GM12873 (cell line): ENCODE data around the gene VPS45.

Source experiments
- CTCF ChIP-seq: IDR thresholded peaks from 2 replicates; pipeline ENCODE4 v1.5.1; 2012; ENCODE audit warnings: low read depth, mild to moderate bottlenecking, moderate library complexity, low read length, control low read depth; ENCODE audit not compliant: insufficient read depth; ENCODE audit errors: missing control alignments

The VPS45 gene

GRCh38 chr1:150089846-150090520, 22.4 kb downstream of the VPS45 start:
- no peak for TF ChIP-seq CTCF

GRCh38 chr1:150092180-150092791, 24.7 kb downstream of the VPS45 start:
- TF ChIP-seq CTCF: no peak

GRCh38 chr1:150093805-150094204, 26.2 kb downstream of the VPS45 start:
- TF ChIP-seq CTCF: no peak

- TF ChIP-seq CTCF: no peak
These were observed 27.2 kb downstream of the VPS45 start for GRCh38 chr1:150094734-150095265.

- TF ChIP-seq CTCF: no peak
These were observed 35.4 kb downstream of the VPS45 start for GRCh38 chr1:150102986-150103385.

- no peak for TF ChIP-seq CTCF
These were observed 38.8 kb downstream of the VPS45 start for GRCh38 chr1:150106341-150106740.

- TF ChIP-seq CTCF: no peak
These were observed 42.0 kb downstream of the VPS45 start for GRCh38 chr1:150109586-150109985.
